ENCODE results near the gene ELMOD1.
"Not testable (repeated sequence)": the region's sequence is repeated elsewhere in the genome, so short reads cannot be mapped to it uniquely, and the experiment has no call there.

ELMOD1 gene

GRCh38 chr11:107565955-107566501 lies 24.9 kb upstream of the ELMOD1 start:
- not testable (repeated sequence) for H3K36me3 ChIP-seq (ENCODE audit: control insufficient read depth, insufficient read depth, low read length); H3K27me3 ChIP-seq (ENCODE audit: control insufficient read depth, insufficient read depth, low read length); H3K4me1 ChIP-seq (ENCODE audit: control insufficient read depth, insufficient read depth, low read length); H3K9me3 ChIP-seq (ENCODE audit: control insufficient read depth, insufficient read depth, low read length)
- Histone ChIP-seq H3K9ac (ENCODE audit: low read depth, low read length) (peak overlapping the region; percentile 87), H3K4me3 (ENCODE audit: low read depth, low read length) (peak overlapping the region; percentile 99)

GRCh38 chr11:107566569-107566968 lies 24.4 kb upstream of the ELMOD1 start:
- Histone ChIP-seq H3K9me3 (ENCODE audit: control insufficient read depth, insufficient read depth, low read length) (no peaks in the 10 kb centered on the region), H3K4me1 (ENCODE audit: control insufficient read depth, insufficient read depth, low read length) (peaks cover 3% of the 10 kb centered on the region), H3K27me3 (ENCODE audit: control insufficient read depth, insufficient read depth, low read length) (no peaks in the 10 kb centered on the region), H3K9ac (ENCODE audit: low read depth, low read length) (no peak overlapping the region), H3K36me3 (ENCODE audit: control insufficient read depth, insufficient read depth, low read length) (no peaks in the 10 kb centered on the region), H3K4me3 (ENCODE audit: low read depth, low read length) (no peak overlapping the region)

- Histone ChIP-seq H3K4me1 (ENCODE audit: control insufficient read depth, insufficient read depth, low read length) (peaks cover 3% of the 10 kb centered on the region), H3K9ac (ENCODE audit: low read depth, low read length) (no peak overlapping the region), H3K9me3 (ENCODE audit: control insufficient read depth, insufficient read depth, low read length) (no peaks in the 10 kb centered on the region), H3K27me3 (ENCODE audit: control insufficient read depth, insufficient read depth, low read length) (no peaks in the 10 kb centered on the region), H3K4me3 (ENCODE audit: low read depth, low read length) (no peak overlapping the region), H3K36me3 (ENCODE audit: control insufficient read depth, insufficient read depth, low read length) (no peaks in the 10 kb centered on the region)
Observed at GRCh38 chr11:107567739-107568335, 23.1 kb upstream of the ELMOD1 start.

- no peak overlapping the region for H3K4me3 ChIP-seq (ENCODE audit: low read depth, low read length)
- H3K9ac ChIP-seq (ENCODE audit: low read depth, low read length) = no peak overlapping the region
- H3K4me1 ChIP-seq (ENCODE audit: control insufficient read depth, insufficient read depth, low read length) = peaks cover 3% of the 10 kb centered on the region
Observed at GRCh38 chr11:107570015-107570414, 20.9 kb upstream of the ELMOD1 start.

GRCh38 chr11:107573438-107573837 lies 17.5 kb upstream of the ELMOD1 start:
- Histone ChIP-seq H3K27me3 (ENCODE audit: control insufficient read depth, insufficient read depth, low read length) (no peaks in the 10 kb centered on the region), H3K4me3 (ENCODE audit: low read depth, low read length) (no peak overlapping the region), H3K9ac (ENCODE audit: low read depth, low read length) (no peak overlapping the region), H3K9me3 (ENCODE audit: control insufficient read depth, insufficient read depth, low read length) (no peaks in the 10 kb centered on the region), H3K36me3 (ENCODE audit: control insufficient read depth, insufficient read depth, low read length) (no peaks in the 10 kb centered on the region), H3K4me1 (ENCODE audit: control insufficient read depth, insufficient read depth, low read length) (peaks cover 3% of the 10 kb centered on the region)

More at GRCh38 chr11:107570015-107570414, 20.9 kb upstream of the ELMOD1 start:
- Histone ChIP-seq H3K27me3 (ENCODE audit: control insufficient read depth, insufficient read depth, low read length) (no peaks in the 10 kb centered on the region), H3K36me3 (ENCODE audit: control insufficient read depth, insufficient read depth, low read length) (no peaks in the 10 kb centered on the region), H3K9me3 (ENCODE audit: control insufficient read depth, insufficient read depth, low read length) (no peaks in the 10 kb centered on the region)

GRCh38 chr11:107576497-107577345 lies 14.2 kb upstream of the ELMOD1 start:
- not testable (repeated sequence) for H3K9me3 ChIP-seq (ENCODE audit: control insufficient read depth, insufficient read depth, low read length); H3K36me3 ChIP-seq (ENCODE audit: control insufficient read depth, insufficient read depth, low read length); H3K4me1 ChIP-seq (ENCODE audit: control insufficient read depth, insufficient read depth, low read length); H3K4me3 ChIP-seq (ENCODE audit: low read depth, low read length); H3K9ac ChIP-seq (ENCODE audit: low read depth, low read length); H3K27me3 ChIP-seq (ENCODE audit: control insufficient read depth, insufficient read depth, low read length)

GRCh38 chr11:107577346-107577711 lies 13.6 kb upstream of the ELMOD1 start:
- H3K27me3 ChIP-seq (ENCODE audit: control insufficient read depth, insufficient read depth, low read length) = no peaks in the 10 kb centered on the region
- no peak overlapping the region for H3K9ac ChIP-seq (ENCODE audit: low read depth, low read length)
- no peaks in the 10 kb centered on the region for H3K4me1 ChIP-seq (ENCODE audit: control insufficient read depth, insufficient read depth, low read length)
- no peaks in the 10 kb centered on the region for H3K36me3 ChIP-seq (ENCODE audit: control insufficient read depth, insufficient read depth, low read length)
- H3K4me3 ChIP-seq (ENCODE audit: low read depth, low read length) = no peak overlapping the region
- H3K9me3 ChIP-seq (ENCODE audit: control insufficient read depth, insufficient read depth, low read length) = no peaks in the 10 kb centered on the region

GRCh38 chr11:107579169-107579568 lies 11.8 kb upstream of the ELMOD1 start:
- H3K9me3 ChIP-seq (ENCODE audit: control insufficient read depth, insufficient read depth, low read length); H3K4me3 ChIP-seq (ENCODE audit: low read depth, low read length); H3K9ac ChIP-seq (ENCODE audit: low read depth, low read length); H3K36me3 ChIP-seq (ENCODE audit: control insufficient read depth, insufficient read depth, low read length); H3K4me1 ChIP-seq (ENCODE audit: control insufficient read depth, insufficient read depth, low read length); H3K27me3 ChIP-seq (ENCODE audit: control insufficient read depth, insufficient read depth, low read length): not testable (repeated sequence)

- Histone ChIP-seq H3K27me3 (ENCODE audit: control insufficient read depth, insufficient read depth, low read length) (peaks cover 3% of the 10 kb centered on the region), H3K4me3 (ENCODE audit: low read depth, low read length) (no peak overlapping the region), H3K9me3 (ENCODE audit: control insufficient read depth, insufficient read depth, low read length) (no peaks in the 10 kb centered on the region), H3K9ac (ENCODE audit: low read depth, low read length) (no peak overlapping the region), H3K36me3 (ENCODE audit: control insufficient read depth, insufficient read depth, low read length) (no peaks in the 10 kb centered on the region), H3K4me1 (ENCODE audit: control insufficient read depth, insufficient read depth, low read length) (no peaks in the 10 kb centered on the region)
Observed at GRCh38 chr11:107581147-107581546, 9.8 kb upstream of the ELMOD1 start.

GRCh38 chr11:107583629-107584195 lies 7.2 kb upstream of the ELMOD1 start:
- no peak overlapping the region for H3K9ac ChIP-seq (ENCODE audit: low read depth, low read length)
- no peaks in the 10 kb centered on the region for H3K36me3 ChIP-seq (ENCODE audit: control insufficient read depth, insufficient read depth, low read length)
- H3K4me3 ChIP-seq (ENCODE audit: low read depth, low read length) = no peak overlapping the region
- no peaks in the 10 kb centered on the region for H3K9me3 ChIP-seq (ENCODE audit: control insufficient read depth, insufficient read depth, low read length)
- peaks cover 23% of the 10 kb centered on the region for H3K27me3 ChIP-seq (ENCODE audit: control insufficient read depth, insufficient read depth, low read length)
- no peaks in the 10 kb centered on the region for H3K4me1 ChIP-seq (ENCODE audit: control insufficient read depth, insufficient read depth, low read length)

- H3K9me3 ChIP-seq (ENCODE audit: control insufficient read depth, insufficient read depth, low read length) = no peaks in the 10 kb centered on the region
- no peak overlapping the region for H3K4me3 ChIP-seq (ENCODE audit: low read depth, low read length)
- H3K27me3 ChIP-seq (ENCODE audit: control insufficient read depth, insufficient read depth, low read length) = peaks cover 56% of the 10 kb centered on the region
- H3K4me1 ChIP-seq (ENCODE audit: control insufficient read depth, insufficient read depth, low read length) = peaks cover 6% of the 10 kb centered on the region
- no peak overlapping the region for H3K9ac ChIP-seq (ENCODE audit: low read depth, low read length)
- no peaks in the 10 kb centered on the region for H3K36me3 ChIP-seq (ENCODE audit: control insufficient read depth, insufficient read depth, low read length)
Observed at GRCh38 chr11:107587306-107587979, 3.5 kb upstream of the ELMOD1 start.

All from iPS-15b (cell line).